CD4-positive, alpha-beta T cell (primary cell): Measurements from ENCODE around the gene CRYL1. TPM values are rescaled to one million over a fixed set of nuclear protein-coding genes. Genes with fewer than 3 reads are reported as not detected.

Experiments used
- ATAC-seq: fragments of 200-7000 bp; cut with Tn5 transposase; one replicate; pipeline ENCODE4 v1.10.0; 2022; ENCODE audit warnings: mild to moderate bottlenecking; ENCODE audit not compliant: poor library complexity
- CTCF ChIA-PET: fragments of 350-600 bp; sonication (Branson Sonifier 250); formaldehyde crosslinking; loops from one replicate; lab custom pipeline; 2021; ENCODE audit warnings: antibody characterized with exemption, inconsistent platforms; lab: Charles Lee
- POLR2A ChIA-PET: fragments of 350-600 bp; sonication (Branson Sonifier 250); formaldehyde crosslinking; loops from one replicate; lab custom pipeline; 2021; ENCODE audit warnings: antibody characterized with exemption, inconsistent platforms; lab: Charles Lee
- DNase-seq, 14 experiments: peaks; one replicate each; pipeline ENCODE4 v3.0.0-alpha.2; 2013 to 2020; ENCODE audit warnings: mixed read lengths in 2 of 14
- H3K27ac ChIP-seq, 2 donors: one replicate each; pipeline versions ENCODE4 v1.5.1 to v1.7.0; 2013; ENCODE audit warnings: low read length in 2 of 2, low read depth in 1 of 2, mild to moderate bottlenecking in 1 of 2
- H3K27me3 ChIP-seq, 2 experiments: 1 replicate in 1 of 2; 2 replicates in 1 of 2; pipeline versions ENCODE4 v1.6.1 to v1.7.0; 2013; ENCODE audit warnings: low read length in 2 of 2, control low read depth in 1 of 2, mild to moderate bottlenecking in 1 of 2, moderate library complexity in 1 of 2; ENCODE audit not compliant: insufficient read depth in 2 of 2, control insufficient read depth in 1 of 2
- H3K36me3 ChIP-seq: one replicate; pipeline ENCODE4 v1.6.1; 2013; ENCODE audit warnings: low read length, control low read depth; ENCODE audit not compliant: insufficient read depth
- H3K4me1 ChIP-seq: one replicate; pipeline ENCODE4 v1.6.1; 2013; ENCODE audit warnings: low read length, control low read depth; ENCODE audit not compliant: insufficient read depth
- H3K4me3 ChIP-seq: one replicate; pipeline ENCODE4 v1.5.1; 2013; ENCODE audit warnings: mild to moderate bottlenecking, low read length, moderate library complexity
- H3K9me3 ChIP-seq, 2 experiments: 1 replicate in 1 of 2; 2 replicates in 1 of 2; pipeline versions ENCODE4 v1.6.1 to v1.7.0; 2013; ENCODE audit warnings: low read length in 2 of 2, mild to moderate bottlenecking in 2 of 2, control low read depth in 1 of 2, moderate library complexity in 1 of 2; ENCODE audit not compliant: control insufficient read depth in 1 of 2, insufficient read depth in 1 of 2
- H3K27ac Mint-ChIP-seq: one replicate; pipeline ENCODE4 v1.8.0; 2020; ENCODE audit warnings: mixed read lengths
- H3K27me3 Mint-ChIP-seq: one replicate; pipeline ENCODE4 v1.8.0; 2021; ENCODE audit warnings: mixed read lengths
- H3K36me3 Mint-ChIP-seq: one replicate; pipeline ENCODE4 v1.8.0; 2021; ENCODE audit warnings: low read depth, mixed read lengths
- H3K4me1 Mint-ChIP-seq: one replicate; pipeline ENCODE4 v1.8.0; 2021; ENCODE audit warnings: low read depth, mixed read lengths
- H3K4me3 Mint-ChIP-seq: one replicate; pipeline ENCODE4 v1.8.0; 2020; ENCODE audit warnings: mild to moderate bottlenecking, mixed read lengths
- H3K9me3 Mint-ChIP-seq: one replicate; pipeline ENCODE4 v1.8.0; 2020; ENCODE audit warnings: mixed read lengths
- intact Hi-C, 2 experiments: fragments of 100-400 bp; cut with DNase I in 1 of 2; cut with micrococcal nuclease in 1 of 2; formaldehyde crosslinking; loops; one replicate each; pipeline versions ENCODE4 v1.15.1 to v1.9.0; 2023 to 2025; cut with DNase I, micrococcal nuclease
- total RNA-seq, 174 experiments: library from RNA in 2 of 174; stranded (reverse) in 2 of 174; gene quantifications; one replicate each; pipeline ENCODE4 v1.2.3 and lab custom pipeline; 2021 to 2026
- TF ChIP-seq, protein P1 (sequence below): fragments of 200-600 bp; IDR thresholded peaks from one replicate; pipeline ENCODE4 v1.8.0; 2022; ENCODE audit warnings: antibody characterized with exemption, mild to moderate bottlenecking

CRYL1 gene
- total RNA-seq, 2 experiments from 2014 or later: 7.9 to 8.0 TPM

DNA sequence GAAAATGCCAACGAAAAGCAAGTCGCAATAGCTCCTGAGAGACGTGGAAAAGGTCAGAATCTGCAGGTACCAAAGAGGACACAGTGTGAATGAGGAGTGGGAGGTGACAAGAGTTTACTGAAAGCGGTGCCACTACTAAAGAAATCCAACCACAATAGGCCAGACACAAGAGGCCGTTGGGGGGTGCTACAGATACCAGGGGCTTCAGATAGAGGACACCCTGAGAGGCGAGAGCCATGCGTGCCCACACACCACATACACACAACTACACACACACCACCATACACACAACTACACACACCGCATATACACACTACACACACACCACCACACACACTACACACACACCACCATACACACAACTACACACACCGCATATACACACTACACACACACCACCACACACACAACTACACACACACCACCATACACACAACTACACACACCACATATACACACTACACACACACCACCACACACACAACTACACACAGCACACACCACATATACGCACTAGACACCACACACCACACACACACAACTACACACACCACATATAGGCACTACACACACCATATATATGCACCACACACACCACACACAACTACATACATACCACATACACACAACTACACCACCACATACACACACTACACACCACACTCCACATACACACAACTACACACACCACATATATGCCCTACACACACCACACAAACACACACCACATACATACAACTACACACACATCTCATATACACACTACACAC, 28.5 kb downstream of the CRYL1 start:
- CTCF ChIA-PET: no interaction called here
- Histone ChIP-seq H3K27ac (no peak overlapping the region), H3K4me3 (no peak overlapping the region), H3K27me3 (no peaks in the 10 kb centered on the region), H3K9me3 (peaks cover 0 to 10% of the 10 kb centered on the region in 2 experiments), H3K36me3 (no peaks in the 10 kb centered on the region), H3K4me1 (peaks cover 6% of the 10 kb centered on the region)
- ATAC-seq (no peak), DNase-seq (no peak)
- Mint-ChIP-seq H3K27ac (no peak overlapping the region), H3K36me3 (no peaks in the 10 kb centered on the region), H3K4me1 (no peaks in the 10 kb centered on the region), H3K4me3 (no peak overlapping the region), H3K9me3 (no peaks in the 10 kb centered on the region), H3K27me3 (no peaks in the 10 kb centered on the region)
- intact Hi-C loops: loop anchor here in 1 of 2 experiments (5.0 kb wide), 1 partner anchor 980 kb away; no protein-coding TSS in a partner anchor
- TF ChIP-seq, protein P1, sequence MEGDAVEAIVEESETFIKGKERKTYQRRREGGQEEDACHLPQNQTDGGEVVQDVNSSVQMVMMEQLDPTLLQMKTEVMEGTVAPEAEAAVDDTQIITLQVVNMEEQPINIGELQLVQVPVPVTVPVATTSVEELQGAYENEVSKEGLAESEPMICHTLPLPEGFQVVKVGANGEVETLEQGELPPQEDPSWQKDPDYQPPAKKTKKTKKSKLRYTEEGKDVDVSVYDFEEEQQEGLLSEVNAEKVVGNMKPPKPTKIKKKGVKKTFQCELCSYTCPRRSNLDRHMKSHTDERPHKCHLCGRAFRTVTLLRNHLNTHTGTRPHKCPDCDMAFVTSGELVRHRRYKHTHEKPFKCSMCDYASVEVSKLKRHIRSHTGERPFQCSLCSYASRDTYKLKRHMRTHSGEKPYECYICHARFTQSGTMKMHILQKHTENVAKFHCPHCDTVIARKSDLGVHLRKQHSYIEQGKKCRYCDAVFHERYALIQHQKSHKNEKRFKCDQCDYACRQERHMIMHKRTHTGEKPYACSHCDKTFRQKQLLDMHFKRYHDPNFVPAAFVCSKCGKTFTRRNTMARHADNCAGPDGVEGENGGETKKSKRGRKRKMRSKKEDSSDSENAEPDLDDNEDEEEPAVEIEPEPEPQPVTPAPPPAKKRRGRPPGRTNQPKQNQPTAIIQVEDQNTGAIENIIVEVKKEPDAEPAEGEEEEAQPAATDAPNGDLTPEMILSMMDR: no peak
- POLR2A ChIA-PET: interaction anchor here (0.8 kb wide), 1 partner anchor 277 kb away, joined by 3 read pairs; the partner anchor contains the start of gene EEF1AKMT1

DNA sequence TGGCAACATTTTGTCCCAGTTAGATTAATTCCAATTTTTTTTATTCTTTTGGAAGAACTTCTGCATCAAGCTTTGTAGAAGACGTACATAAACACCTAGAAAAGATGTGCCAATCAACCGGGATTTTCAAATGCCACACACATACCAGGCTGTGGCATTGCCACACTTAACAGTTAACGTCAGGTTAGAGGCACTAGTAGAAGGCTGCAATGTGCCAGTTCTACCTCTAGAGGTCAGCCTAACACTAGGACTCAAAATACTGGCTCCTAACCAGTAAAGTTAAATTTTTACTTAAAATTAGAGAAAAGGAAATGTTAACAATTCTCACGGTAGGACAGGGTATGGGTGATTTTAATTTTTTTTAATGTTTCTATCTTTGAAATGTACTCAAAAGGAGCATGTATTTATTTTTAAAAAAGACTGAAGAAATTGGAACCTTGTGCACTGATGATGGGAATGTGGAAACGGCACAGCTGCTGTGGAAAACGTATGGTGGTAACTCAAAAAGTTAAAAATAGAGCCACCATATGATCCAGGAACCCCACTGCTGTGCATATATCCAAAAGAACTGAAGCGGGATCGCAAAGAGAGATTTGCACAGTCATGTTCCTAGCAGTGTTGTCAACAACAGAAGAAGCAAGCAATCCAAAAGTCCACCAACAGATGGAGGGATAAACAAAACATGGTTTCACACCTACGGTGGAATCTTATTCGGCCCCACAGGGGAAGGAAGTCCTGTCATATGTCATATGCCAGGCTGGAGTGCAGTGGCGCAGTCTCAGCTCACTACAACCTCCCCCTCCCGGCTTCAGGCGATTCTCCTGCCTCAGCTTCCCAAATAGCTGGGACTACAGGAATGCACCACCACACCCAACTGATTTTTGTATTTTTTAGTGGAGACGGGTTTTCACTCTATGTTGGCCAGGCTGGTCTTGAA, 30.3 kb downstream of the CRYL1 start:
- H3K4me1 Mint-ChIP-seq: no peaks in the 10 kb centered on the region
- Histone ChIP-seq H3K4me1 (peaks cover 6% of the 10 kb centered on the region), H3K9me3 (peaks cover 0 to 7% of the 10 kb centered on the region in 2 experiments), H3K27ac (no peak overlapping the region), H3K4me3 (no peak overlapping the region), H3K27me3 (no peaks in the 10 kb centered on the region), H3K36me3 (no peaks in the 10 kb centered on the region)
- no peaks in the 10 kb centered on the region for H3K27me3 Mint-ChIP-seq
- no peak overlapping the region for H3K27ac Mint-ChIP-seq
- ChIA-PET POLR2A (no interaction called here), CTCF (interaction anchor here (1.4 kb wide), 1 partner anchor 430 kb away, joined by 5 read pairs; no protein-coding TSS in a partner anchor)
- intact Hi-C loops: loop anchor here (1.0 to 5.0 kb wide), 5 partner anchors 217 to 982 kb away; no protein-coding TSS in a partner anchor
- no peaks in the 10 kb centered on the region for H3K9me3 Mint-ChIP-seq
- ATAC-seq (peak; percentile 97), DNase-seq (peak; percentile 31 to 81 (median 50))
- H3K4me3 Mint-ChIP-seq: no peak overlapping the region
- no peaks in the 10 kb centered on the region for H3K36me3 Mint-ChIP-seq
- TF ChIP-seq, protein P1: peak; percentile 99

DNA sequence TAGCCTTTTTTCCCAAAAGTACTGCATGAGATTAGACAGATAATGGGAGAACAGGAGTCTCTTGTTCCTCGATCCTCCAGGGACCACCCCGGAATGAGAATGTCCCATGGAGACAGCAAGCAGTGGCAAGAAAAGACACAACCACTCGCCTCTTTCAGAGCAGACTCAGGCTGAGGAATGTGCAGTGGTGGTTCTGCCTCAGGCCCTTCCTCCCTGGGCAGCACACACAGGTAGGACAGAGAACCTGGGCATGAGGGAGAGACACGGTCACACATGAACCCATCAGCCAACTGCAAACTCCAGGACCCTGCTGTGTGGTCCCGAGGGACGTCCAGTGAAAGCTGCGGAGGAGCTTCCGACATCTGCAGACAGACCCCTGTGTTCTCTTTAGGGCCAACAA, 31.0 kb downstream of the CRYL1 start:
- ChIA-PET CTCF (no interaction called here), POLR2A (interaction anchor here (1.0 kb wide), 1 partner anchor 19 kb away, joined by 4 read pairs; no protein-coding TSS in a partner anchor)
- Histone ChIP-seq H3K4me3 (no peak overlapping the region), H3K9me3 (no peaks in the 10 kb centered on the region), H3K4me1 (peaks cover 6% of the 10 kb centered on the region), H3K36me3 (no peaks in the 10 kb centered on the region), H3K27me3 (no peaks in the 10 kb centered on the region), H3K27ac (no peak overlapping the region)
- intact Hi-C loops: loop anchor here (1.0 to 5.0 kb wide), 6 partner anchors 187 to 983 kb away; no protein-coding TSS in a partner anchor
- Mint-ChIP-seq H3K9me3 (no peaks in the 10 kb centered on the region), H3K4me3 (no peak overlapping the region), H3K27ac (no peak overlapping the region), H3K4me1 (no peaks in the 10 kb centered on the region), H3K27me3 (no peaks in the 10 kb centered on the region), H3K36me3 (no peaks in the 10 kb centered on the region)
- DNase-seq: no peak
- ATAC-seq: no peak
- TF ChIP-seq, protein P1: no peak
